Ovary (tissue), 3 donors: ENCODE data around the gene TULP4.

Experiments
- CTCF ChIP-seq, 3 donors: fragments of 450-650 bp in 2 of 3; fragments of 200-600 bp in 1 of 3; IDR thresholded peaks; one replicate each; pipeline versions ENCODE4 v1.5.1 to v1.8.0; 2016 to 2022; ENCODE audit warnings: antibody characterized with exemption in 3 of 3, mild to moderate bottlenecking in 1 of 3
- EP300 ChIP-seq: sonication (generic); formaldehyde crosslinking; IDR thresholded peaks from one replicate; pipeline ENCODE4 v1.6.1; 2017; ENCODE audit warnings: antibody characterized with exemption
- POLR2A ChIP-seq: fragments of 450-650 bp; IDR thresholded peaks from one replicate; pipeline ENCODE4 v1.6.1; 2017; ENCODE audit warnings: antibody characterized with exemption, mild to moderate bottlenecking, moderate library complexity
- donor health status: DM: no; HTN: no; CAD: no.

- TF ChIP-seq POLR2A, result no peak
- TF ChIP-seq CTCF (IDR thresholded peaks at IDR 0.05), result no peak
- TF ChIP-seq EP300, result no peak
Observed at GRCh38 chr6:158370805-158371204, 58.5 kb downstream of the TULP4 start.
